H1 (cell line): ENCODE data around the gene RPTOR. TPM values are rescaled to one million over a fixed set of nuclear protein-coding genes. Genes with fewer than 3 reads are reported as not detected.

Experiments
- CTCF ChIA-PET: fragments of 300-600 bp; sonication (Branson Sonifier 250); formaldehyde crosslinking; loops from one replicate; lab custom pipeline; 2021; ENCODE audit not compliant: partially characterized antibody; lab: Charles Lee
- POLR2A ChIA-PET: fragments of 300-600 bp; sonication (Branson Sonifier 250); formaldehyde crosslinking; loops from one replicate; lab custom pipeline; 2021; ENCODE audit warnings: inconsistent platforms; ENCODE audit not compliant: partially characterized antibody; lab: Charles Lee
- DNase-seq, 2 experiments: peaks; one replicate each; pipeline versions ENCODE4 v3.0.0 to v3.0.0-alpha.2; 2010 to 2022; ENCODE audit warnings: low spot score in 2 of 2, low read depth in 1 of 2, mixed read lengths in 1 of 2
- FAIRE-seq: peaks from 2 replicates; lab custom pipeline; 2011; peaks lifted over from hg19 to GRCh38; lab: Jason Lieb, UNC
- H2AFZ ChIP-seq: 2 replicates; pipeline ENCODE4 v1.8.1; 2012; ENCODE audit warnings: low read length, inconsistent platforms
- H2AK5ac ChIP-seq: 2 replicates; pipeline ENCODE4 v1.6.1; 2013; ENCODE audit warnings: low read depth, low read length
- H2BK120ac ChIP-seq: replicated peaks from 2 replicates; pipeline ENCODE3; 2013; ENCODE audit warnings: low read depth, low read length, inconsistent platforms
- H2BK12ac ChIP-seq: 2 replicates; pipeline ENCODE4 v1.6.1; 2013; ENCODE audit warnings: low read depth, low read length
- H2BK15ac ChIP-seq: 2 replicates; pipeline ENCODE4 v1.6.1; 2013; ENCODE audit warnings: low read length
- H2BK20ac ChIP-seq: 2 replicates; pipeline ENCODE4 v1.6.1; 2013; ENCODE audit warnings: low read length
- H2BK5ac ChIP-seq: 2 replicates; pipeline ENCODE4 v1.6.1; 2013; ENCODE audit warnings: low read depth, low read length
- H3K14ac ChIP-seq: 2 replicates; pipeline ENCODE4 v1.6.1; 2013; ENCODE audit warnings: inconsistent platforms; ENCODE audit not compliant: insufficient read length
- H3K18ac ChIP-seq: 2 replicates; pipeline ENCODE4 v1.6.1; 2013; ENCODE audit warnings: low read length; ENCODE audit errors: extremely low read depth
- H3K23ac ChIP-seq: 2 replicates; pipeline ENCODE4 v1.6.1; 2013; ENCODE audit warnings: inconsistent platforms; ENCODE audit not compliant: insufficient read length
- H3K23me2 ChIP-seq: 2 replicates; pipeline ENCODE4 v1.6.1; 2013; ENCODE audit warnings: low read depth, low read length
- H3K27ac ChIP-seq: 2 replicates; pipeline ENCODE4 v1.6.1; 2011; ENCODE audit warnings: low read depth, low read length, inconsistent platforms
- H3K27me3 ChIP-seq, 4 experiments: replicated peaks in 1 of 4; 1 replicate in 1 of 4; 2 replicates in 3 of 4; pipeline versions ENCODE4 v1.6.1 to v1.8.1; 2011 to 2013; ENCODE audit warnings: low read length in 3 of 4, mild to moderate bottlenecking in 3 of 4, inconsistent platforms in 2 of 4, mixed read lengths in 2 of 4, moderate library complexity in 1 of 4; ENCODE audit not compliant: control insufficient read depth in 3 of 4, insufficient read depth in 3 of 4; ENCODE audit errors: extremely low read depth in 1 of 4
- H3K36me3 ChIP-seq, 4 experiments: 2 replicates each; pipeline versions ENCODE4 v1.6.1 to v1.8.1; 2011 to 2013; ENCODE audit warnings: mild to moderate bottlenecking in 4 of 4, low read length in 3 of 4, moderate library complexity in 2 of 4, control low read depth in 1 of 4, inconsistent platforms in 1 of 4; ENCODE audit not compliant: insufficient read depth in 4 of 4, control insufficient read depth in 2 of 4
- H3K4ac ChIP-seq: replicated peaks from 2 replicates; pipeline ENCODE3; 2013; ENCODE audit warnings: low read length, low read depth, mixed read lengths, inconsistent platforms; ENCODE audit not compliant: insufficient read length
- H3K4me1 ChIP-seq, 4 experiments: replicated peaks in 1 of 4; 1 replicate in 1 of 4; 2 replicates in 3 of 4; pipeline versions ENCODE4 v1.6.1 to v1.8.1; 2011 to 2013; ENCODE audit warnings: low read length in 3 of 4, inconsistent platforms in 2 of 4, mixed read lengths in 1 of 4; ENCODE audit not compliant: insufficient read depth in 4 of 4, control insufficient read depth in 3 of 4
- H3K4me2 ChIP-seq, 2 experiments: 2 replicates each; pipeline versions ENCODE4 v1.6.1 to v1.8.1; 2011 to 2013; ENCODE audit warnings: low read depth in 2 of 2, low read length in 2 of 2, control low read depth in 1 of 2, inconsistent platforms in 1 of 2, mild to moderate bottlenecking in 1 of 2; ENCODE audit not compliant: insufficient read depth in 1 of 2
- H3K4me3 ChIP-seq, 4 experiments: fragments of 200-600, 300-600 bp in 1 of 4; sonication (generic), shearing (Covaris generic), sonication (Bioruptor Twin) in 1 of 4; 2 replicates each; pipeline versions ENCODE4 v1.5.1 to v1.8.1; 2011 to 2016; ENCODE audit warnings: low read length in 4 of 4, low read depth in 3 of 4, control low read depth in 2 of 4, inconsistent platforms in 2 of 4, mild to moderate bottlenecking in 2 of 4, mixed read lengths in 1 of 4, moderate library complexity in 1 of 4; ENCODE audit not compliant: insufficient read depth in 2 of 4; ENCODE audit errors: extremely low read depth in 1 of 4
- H3K56ac ChIP-seq: replicated peaks from 2 replicates; pipeline ENCODE3; 2013; ENCODE audit warnings: low read depth, mild to moderate bottlenecking, mixed read lengths, low read length, inconsistent platforms; ENCODE audit not compliant: insufficient read length
- H3K79me1 ChIP-seq: 2 replicates; pipeline ENCODE4 v1.6.1; 2013; ENCODE audit warnings: low read depth, low read length, control low read depth
- H3K79me2 ChIP-seq, 2 experiments: 2 replicates each; pipeline versions ENCODE4 v1.6.1 to v1.8.1; 2012 to 2013; ENCODE audit warnings: low read length in 2 of 2, mild to moderate bottlenecking in 2 of 2, inconsistent platforms in 1 of 2; ENCODE audit not compliant: insufficient read depth in 2 of 2, control insufficient read depth in 1 of 2
- H3K9ac ChIP-seq, 4 experiments: replicated peaks in 1 of 4; 1 replicate in 1 of 4; 2 replicates in 3 of 4; pipeline versions ENCODE4 v1.6.1 to v1.8.1; 2011 to 2013; ENCODE audit warnings: low read depth in 3 of 4, low read length in 3 of 4, control low read depth in 2 of 4, mild to moderate bottlenecking in 2 of 4, moderate library complexity in 2 of 4, inconsistent platforms in 1 of 4; ENCODE audit errors: extremely low read depth in 1 of 4
- H3K9me3 ChIP-seq, 2 experiments: 2 replicates each; pipeline versions ENCODE4 v1.6.1 to v1.8.1; 2012 to 2013; ENCODE audit warnings: mild to moderate bottlenecking in 2 of 2, moderate library complexity in 2 of 2, control low read depth in 1 of 2, inconsistent platforms in 1 of 2, low read depth in 1 of 2, low read length in 1 of 2, mixed read lengths in 1 of 2; ENCODE audit not compliant: insufficient read depth in 2 of 2
- H4K20me1 ChIP-seq, 2 experiments: replicated peaks in 1 of 2; 2 replicates each; pipeline versions ENCODE3 to v1.8.1; 2011 to 2013; ENCODE audit warnings: inconsistent platforms in 2 of 2, low read length in 2 of 2, mild to moderate bottlenecking in 1 of 2; ENCODE audit not compliant: insufficient read depth in 2 of 2, control insufficient read depth in 1 of 2
- H4K5ac ChIP-seq: 2 replicates; pipeline ENCODE4 v1.6.1; 2013; ENCODE audit warnings: low read length, low read depth, mixed read lengths, inconsistent platforms; ENCODE audit not compliant: insufficient read length
- H4K8ac ChIP-seq: 2 replicates; pipeline ENCODE4 v1.8.0; 2013; ENCODE audit warnings: mild to moderate bottlenecking, moderate library complexity, low read length, inconsistent platforms; ENCODE audit not compliant: insufficient read depth; ENCODE audit errors: extremely low read depth
- H4K91ac ChIP-seq: replicated peaks from 2 replicates; pipeline ENCODE3; 2013; ENCODE audit warnings: low read length, mixed read lengths, inconsistent platforms; ENCODE audit not compliant: insufficient read length
- BACH1 ChIP-seq: IDR thresholded peaks from 2 replicates; pipeline ENCODE4 v1.6.1; 2012; ENCODE audit warnings: low read length, improper control_type of control experiment
- CTCF ChIP-seq, 3 experiments: IDR thresholded peaks; 1 replicate in 2 of 3; 2 replicates in 1 of 3; pipeline versions ENCODE4 v1.5.1 to v1.6.1; 2011; ENCODE audit warnings: low read length in 3 of 3, mild to moderate bottlenecking in 3 of 3, inconsistent platforms in 2 of 3, low read depth in 1 of 3, moderate library complexity in 1 of 3; ENCODE audit not compliant: insufficient read depth in 1 of 3; ENCODE audit errors: control extremely low read depth in 1 of 3
- EP300 ChIP-seq, 2 experiments: IDR thresholded peaks; 1 replicate in 1 of 2; 2 replicates in 1 of 2; pipeline ENCODE4 v1.6.1; 2011 to 2012; ENCODE audit warnings: low read depth in 2 of 2, low read length in 2 of 2, mild to moderate bottlenecking in 2 of 2, borderline replicate concordance in 1 of 2, inconsistent platforms in 1 of 2, moderate library complexity in 1 of 2
- HDAC6 ChIP-seq: IDR thresholded peaks from one replicate; pipeline ENCODE4 v1.7.1; 2012; ENCODE audit warnings: low read depth, mild to moderate bottlenecking, inconsistent platforms, low read length, moderate library complexity
- RAD21 ChIP-seq, 2 experiments: IDR thresholded peaks in 1 of 2; conservative IDR thresholded peaks in 1 of 2; 2 replicates each; pipeline ENCODE4 v1.6.1; 2011; ENCODE audit warnings: low read depth in 2 of 2, low read length in 2 of 2, improper control_type of control experiment in 1 of 2, inconsistent platforms in 1 of 2, mild to moderate bottlenecking in 1 of 2, moderate library complexity in 1 of 2
- SIN3A ChIP-seq, 2 experiments: IDR thresholded peaks in 1 of 2; conservative IDR thresholded peaks in 1 of 2; 2 replicates each; pipeline ENCODE4 v1.6.1; 2011 to 2012; ENCODE audit warnings: low read length in 2 of 2, improper control_type of control experiment in 1 of 2, low read depth in 1 of 2, mild to moderate bottlenecking in 1 of 2
- SP2 ChIP-seq: IDR thresholded peaks from 2 replicates; pipeline ENCODE4 v1.6.1; 2012; ENCODE audit warnings: mild to moderate bottlenecking, low read length, inconsistent platforms
- WGBS, 2 experiments: shearing (Covaris generic) in 1 of 2; methylation state at CpG; one replicate each; pipeline versions ENCODE4 v1.1.6 to v1.1.7; 2013 to 2015; ENCODE audit warnings: low lambda C conversion rate in 2 of 2, mixed read lengths in 2 of 2, inconsistent platforms in 1 of 2, low coverage in 1 of 2, missing lambda C conversion rate in 1 of 2; ENCODE audit not compliant: insufficient replicate concordance in 2 of 2, insufficient coverage in 1 of 2, insufficient read length in 1 of 2; ENCODE audit errors: extremely low coverage in 1 of 2, missing lambda C conversion rate in 1 of 2; 5-methylcytosine and 5-hydroxymethylcytosine counted together
- polyA plus RNA-seq, 7 experiments: library from polyadenylated mRNA; depleted of rRNA in 3 of 7; stranded (reverse) in 5 of 7; unstranded in 2 of 7; fragments of >200 nt in 5 of 7; fragments of 200-250 nt in 2 of 7; gene quantifications; 1 replicate in 5 of 7; 2 replicates in 1 of 7; 4 replicates in 1 of 7; pipeline versions ENCODE4 v1.2.1 to v1.2.3, GENCODE V29; 2011 to 2013; ENCODE audit warnings: missing spikeins in 2 of 7, mixed read lengths in 2 of 7
- total RNA-seq: library from RNA; stranded (reverse); fragmentation: NEBNext Ultra II Directional; extraction: Animal tissue kit (Norgen Biotek cat#: 25700); gene quantifications from 2 replicates; pipeline ENCODE4 v1.2.1, GENCODE V29; 2021
- TF ChIP-seq, protein P1 (sequence below): IDR thresholded peaks from 2 replicates; pipeline ENCODE4 v1.6.1; 2012; ENCODE audit warnings: low read length, inconsistent platforms

RPTOR gene
- total and polyA plus RNA-seq, 2 of the 8 experiments (the other 6 are each of a cell fraction or from before 2014, with no cell fraction given): 6.9 to 28.7 TPM

DNA sequence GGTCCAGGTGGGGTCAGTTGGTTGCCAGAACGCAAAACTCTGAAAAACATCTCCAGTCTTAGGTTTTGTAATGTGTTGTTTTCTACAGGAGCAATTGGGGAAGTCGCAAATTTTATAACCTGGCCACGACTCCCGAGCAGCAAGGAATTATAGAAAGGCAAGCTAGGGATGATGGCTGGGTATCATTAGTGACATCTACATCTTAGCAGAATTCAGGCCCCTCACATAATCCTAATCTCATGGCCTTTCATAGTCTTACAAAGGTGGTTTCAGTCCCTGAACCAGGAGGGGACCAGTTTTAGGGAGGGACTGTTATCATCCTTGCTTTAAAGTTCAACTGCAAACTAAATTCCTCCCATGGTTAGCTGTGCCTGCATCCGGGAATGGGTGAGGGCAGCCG is 117.9 kb downstream of the RPTOR start:
- Histone ChIP-seq H3K14ac (no peak overlapping the region), H3K4me3 (no peak overlapping the region), H3K18ac (no peak overlapping the region), H4K20me1 (peaks cover 0 to 12% of the 10 kb centered on the region in 2 experiments), H3K79me1 (peaks cover 13% of the 10 kb centered on the region), H3K36me3 (no peaks in the 10 kb centered on the region), H4K8ac (no peak overlapping the region), H3K23me2 (no peaks in the 10 kb centered on the region; the same call in 1 of the 2 replicates), H2BK120ac (no peak overlapping the region), H3K4me2 (no peak overlapping the region), H3K56ac (no peak overlapping the region), H2BK5ac (no peak overlapping the region), H2BK15ac (no peak overlapping the region), H3K79me2 (peaks cover 0 to 18% of the 10 kb centered on the region in 2 experiments; a peak in 2 of 4 replicates), H3K4ac (no peak overlapping the region), H2BK12ac (no peak overlapping the region), H3K27ac (no peak overlapping the region), H2AFZ (no peak overlapping the region), H2AK5ac (no peak overlapping the region), H2BK20ac (no peak overlapping the region), H4K5ac (no peak overlapping the region), H3K4me1 (peaks cover 0 to 11% (median 6%) of the 10 kb centered on the region in 4 experiments; a peak in 4 of 7 replicates), H3K9ac (no peak overlapping the region), H3K23ac (no peak overlapping the region), H4K91ac (no peak overlapping the region), H3K9me3 (no peaks in the 10 kb centered on the region), H3K27me3 (no peaks in the 10 kb centered on the region)
- CTCF ChIA-PET: interaction anchor here (3.8 kb wide), 1 partner anchor 12 kb away, joined by 14 read pairs; no protein-coding TSS in a partner anchor
- FAIRE-seq (no peak), DNase-seq (no peak)
- 92% methylated on average over 6 of the region's 6 CpGs; no CpG with 5 or more reads in 1 of the 2 experiments for WGBS, 2 experiments
- TF ChIP-seq SP2 (no peak), BACH1 (no peak), HDAC6 (no peak), SIN3A (conservative IDR thresholded peaks at IDR 0.05 in 1 of 2, IDR thresholded peaks at IDR 0.05 in 1 of 2; ENCODE audit: low read depth in 1 of 2, low read length in 2 of 2) (no peak), RAD21 (IDR thresholded peaks at IDR 0.05 in 1 of 2, conservative IDR thresholded peaks at IDR 0.05 in 1 of 2; ENCODE audit: low read depth in 2 of 2, low read length in 2 of 2) (no peak), EP300 (IDR thresholded peaks at IDR 0.05; ENCODE audit: borderline replicate concordance in 1 of 2, low read depth in 2 of 2, low read length in 2 of 2) (no peak), CTCF (IDR thresholded peaks at IDR 0.05; ENCODE audit: control extremely low read depth in 1 of 3, insufficient read depth in 1 of 3, low read depth in 1 of 3, low read length in 3 of 3) (no peak)
- TF ChIP-seq, protein P1, sequence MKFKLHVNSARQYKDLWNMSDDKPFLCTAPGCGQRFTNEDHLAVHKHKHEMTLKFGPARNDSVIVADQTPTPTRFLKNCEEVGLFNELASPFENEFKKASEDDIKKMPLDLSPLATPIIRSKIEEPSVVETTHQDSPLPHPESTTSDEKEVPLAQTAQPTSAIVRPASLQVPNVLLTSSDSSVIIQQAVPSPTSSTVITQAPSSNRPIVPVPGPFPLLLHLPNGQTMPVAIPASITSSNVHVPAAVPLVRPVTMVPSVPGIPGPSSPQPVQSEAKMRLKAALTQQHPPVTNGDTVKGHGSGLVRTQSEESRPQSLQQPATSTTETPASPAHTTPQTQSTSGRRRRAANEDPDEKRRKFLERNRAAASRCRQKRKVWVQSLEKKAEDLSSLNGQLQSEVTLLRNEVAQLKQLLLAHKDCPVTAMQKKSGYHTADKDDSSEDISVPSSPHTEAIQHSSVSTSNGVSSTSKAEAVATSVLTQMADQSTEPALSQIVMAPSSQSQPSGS: no peak
- POLR2A ChIA-PET: interaction anchor here (1.4 to 1.8 kb wide), 2 partner anchors 12 to 17 kb away, joined by 3 read pairs; no protein-coding TSS in a partner anchor
